GM19467 (cell line): ENCODE measurements around the gene CNOT8.

Source experiments
- ATAC-seq: cut with Tn5 transposase; IDR thresholded peaks from one replicate; pipeline ENCODE4 v1.9.1; 2021; ENCODE audit warnings: mild to moderate bottlenecking, moderate library complexity; ENCODE audit not compliant: unreplicated experiment

CNOT8 gene

GRCh38 chr5:154863291-154864080, 5.1 kb downstream of the CNOT8 start:
- no peak for ATAC-seq

GRCh38 chr5:154865466-154866184, 7.2 kb downstream of the CNOT8 start:
- no peak for ATAC-seq

GRCh38 chr5:154866841-154867240, 8.4 kb downstream of the CNOT8 start:
- ATAC-seq: no peak

- ATAC-seq: no peak
Observed at GRCh38 chr5:154868702-154869101, 10.3 kb downstream of the CNOT8 start.

GRCh38 chr5:154871734-154872133, 13.3 kb downstream of the CNOT8 start:
- no peak for ATAC-seq

GRCh38 chr5:154873791-154874331, 15.4 kb downstream of the CNOT8 start:
- ATAC-seq: no peak

GRCh38 chr5:154878642-154879335, 20.4 kb downstream of the CNOT8 start:
- no peak for ATAC-seq

- ATAC-seq: no peak
Observed at GRCh38 chr5:154881986-154882385, 23.6 kb downstream of the CNOT8 start.

- no peak for ATAC-seq
Observed at GRCh38 chr5:154884424-154884823, 26.0 kb downstream of the CNOT8 start.

GRCh38 chr5:154885439-154885838, 27.0 kb downstream of the CNOT8 start:
- ATAC-seq: no peak

GRCh38 chr5:154892369-154892771, 33.9 kb downstream of the CNOT8 start:
- no peak for ATAC-seq

- ATAC-seq: no peak
Observed at GRCh38 chr5:154893381-154893780, 35.0 kb downstream of the CNOT8 start.

GRCh38 chr5:154895606-154896561, 37.5 kb downstream of the CNOT8 start:
- no peak for ATAC-seq

- no peak for ATAC-seq
Observed at GRCh38 chr5:154896562-154897165, 38.2 kb downstream of the CNOT8 start.

GRCh38 chr5:154898210-154898609, 39.8 kb downstream of the CNOT8 start:
- no peak for ATAC-seq

- no peak for ATAC-seq
Observed at GRCh38 chr5:154899151-154899816, 40.9 kb downstream of the CNOT8 start.

GRCh38 chr5:154900066-154900465, 41.6 kb downstream of the CNOT8 start:
- ATAC-seq: no peak

GRCh38 chr5:154901276-154901675, 42.8 kb downstream of the CNOT8 start:
- ATAC-seq: no peak

- no peak for ATAC-seq
Observed at GRCh38 chr5:154901913-154902312, 43.5 kb downstream of the CNOT8 start.
